HG03108 (cell line): ENCODE results near the gene VAMP2.

Source experiments
- ATAC-seq: cut with Tn5 transposase; IDR thresholded peaks from one replicate; pipeline ENCODE4 v1.9.1; 2021; ENCODE audit warnings: moderate library complexity; ENCODE audit not compliant: unreplicated experiment

Gene VAMP2

DNA sequence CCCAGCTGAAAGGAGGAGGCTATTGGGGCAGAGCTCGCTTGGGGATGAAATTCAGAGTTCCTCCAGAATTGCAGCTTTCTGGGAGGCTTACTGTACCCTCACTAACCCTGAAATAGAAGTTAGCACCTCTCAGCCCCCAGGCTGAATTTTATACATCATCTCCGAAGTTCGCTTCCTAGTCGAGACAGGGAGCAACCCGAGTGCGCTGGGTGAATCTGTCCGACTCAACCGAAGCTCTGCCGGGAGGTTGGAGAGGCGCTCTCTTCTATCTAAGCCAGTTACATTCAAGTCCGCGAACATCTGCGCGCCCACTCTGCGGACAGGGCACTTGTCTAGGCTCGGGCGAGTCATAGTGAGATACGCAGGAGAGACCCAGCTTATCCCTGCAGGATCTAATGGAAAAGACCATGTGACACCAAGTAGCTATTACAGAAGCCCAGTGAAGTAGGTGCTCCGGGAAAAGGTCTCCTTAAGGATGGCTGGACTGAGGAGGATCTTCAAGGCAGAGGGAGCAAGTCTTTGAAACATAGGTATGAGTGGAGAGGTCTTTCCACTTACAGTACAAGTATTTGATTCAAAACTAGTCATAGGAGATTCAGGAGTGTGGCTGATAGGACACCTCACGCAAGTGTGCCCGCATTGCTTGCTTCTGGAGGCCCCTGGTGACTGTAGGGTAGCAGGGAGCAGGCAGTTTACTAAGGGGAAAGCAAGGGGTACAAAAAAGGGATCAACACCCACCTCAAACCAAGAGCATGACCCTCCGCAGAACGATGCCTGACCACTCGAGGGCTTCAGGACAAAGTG is 38.2 kb downstream of the VAMP2 start:
- ATAC-seq: no peak

DNA sequence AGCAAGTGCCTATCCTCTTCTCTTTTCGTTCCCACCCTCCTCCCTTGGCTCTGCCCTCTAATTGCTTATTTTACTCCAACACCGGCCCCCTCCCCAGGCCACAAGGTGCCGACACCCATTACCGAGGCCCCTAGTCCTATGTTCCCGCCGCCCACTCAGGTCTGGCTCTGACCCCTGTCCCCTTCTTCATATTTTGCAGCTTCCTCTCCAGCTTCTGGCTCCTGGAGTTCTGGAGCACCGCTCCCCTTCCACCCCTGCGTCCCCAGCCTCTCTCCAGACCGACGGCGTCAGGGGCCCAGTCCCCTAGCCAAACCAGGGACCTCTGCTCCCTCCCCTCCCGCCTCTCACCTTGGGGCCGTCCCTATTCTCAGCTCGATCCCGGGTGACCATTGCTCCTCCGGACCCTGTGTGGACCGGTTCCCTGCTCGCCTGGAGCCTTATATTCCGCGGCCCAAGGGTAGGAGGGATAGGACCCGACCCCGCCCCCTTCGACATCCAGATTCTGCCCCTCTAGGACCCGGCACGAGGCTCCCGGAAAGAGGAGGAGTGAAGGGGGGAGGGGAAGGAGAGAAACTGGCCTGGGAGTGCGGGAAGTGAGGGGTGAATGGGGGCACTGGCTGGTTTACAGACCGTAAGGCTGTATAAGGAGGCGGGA is 38.9 kb downstream of the VAMP2 start, which contains the start of gene HES7:
Gene HES7 (minus strand): TSS at position 412 of the 655 bp plus-strand sequence. CDS start 22 bp downstream, at position 390.
- no peak for ATAC-seq

DNA sequence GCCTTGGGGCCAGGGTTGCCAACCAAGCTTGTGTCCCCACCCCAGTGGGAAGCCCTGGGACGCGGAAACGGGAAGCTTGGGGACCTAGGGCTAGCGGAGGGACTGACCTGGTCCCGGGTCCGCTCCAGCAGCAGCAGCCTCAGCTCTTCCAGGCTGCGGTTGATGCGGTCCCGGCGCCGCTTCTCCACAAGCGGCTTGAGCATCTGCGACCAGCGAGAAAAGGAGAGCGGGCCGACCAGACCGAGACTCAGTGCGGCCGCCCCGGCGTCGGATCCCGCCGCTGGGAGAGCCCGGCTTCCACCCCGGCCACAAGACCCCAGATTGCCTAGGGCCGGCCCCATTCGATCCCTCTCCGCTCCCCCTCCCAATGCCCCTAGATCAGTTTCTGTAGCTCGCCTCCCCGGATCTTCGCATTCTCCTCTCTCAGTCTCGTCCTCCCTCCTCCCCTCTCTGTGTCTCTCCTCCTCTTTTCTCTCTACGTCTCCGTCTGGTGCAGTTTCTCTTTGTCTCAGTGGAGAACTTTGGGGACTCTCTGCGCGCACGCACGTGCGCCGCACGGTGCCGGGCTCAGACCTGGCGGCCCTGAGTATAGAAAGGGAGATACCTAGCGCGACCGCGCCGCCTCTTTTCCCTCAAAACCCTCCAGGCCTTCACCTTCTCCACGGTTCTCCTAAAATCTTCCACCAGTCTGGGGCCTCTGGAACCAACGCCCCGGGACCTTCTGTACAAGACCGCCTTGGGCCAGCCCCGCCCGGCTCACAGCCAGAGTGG is 39.6 kb downstream of the VAMP2 start:
- no peak for ATAC-seq

DNA sequence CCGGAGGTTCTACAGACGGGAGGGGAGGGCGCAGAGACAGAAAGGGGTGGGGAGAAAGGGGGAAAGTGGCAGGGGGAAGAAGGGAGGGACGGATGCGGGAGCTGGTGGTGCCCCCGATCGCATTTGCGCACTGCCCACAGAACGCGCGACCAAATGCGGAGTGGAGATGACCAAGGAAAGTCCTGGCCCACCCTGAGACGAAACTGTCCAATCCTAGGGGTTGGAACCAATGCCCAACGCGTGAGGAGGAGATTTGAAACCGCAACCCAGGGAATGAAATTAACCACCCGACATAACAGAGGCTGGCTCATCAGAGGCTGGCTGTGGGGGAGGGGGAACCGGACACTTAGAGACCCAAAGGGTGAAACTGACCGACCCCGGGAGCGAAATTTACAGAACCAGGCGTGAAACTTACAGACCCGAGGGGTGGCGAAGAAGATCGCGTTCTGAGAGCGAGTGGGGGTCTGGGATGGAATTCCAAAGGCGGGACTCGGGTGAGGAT is 40.3 kb downstream of the VAMP2 start:
- ATAC-seq: no peak

DNA sequence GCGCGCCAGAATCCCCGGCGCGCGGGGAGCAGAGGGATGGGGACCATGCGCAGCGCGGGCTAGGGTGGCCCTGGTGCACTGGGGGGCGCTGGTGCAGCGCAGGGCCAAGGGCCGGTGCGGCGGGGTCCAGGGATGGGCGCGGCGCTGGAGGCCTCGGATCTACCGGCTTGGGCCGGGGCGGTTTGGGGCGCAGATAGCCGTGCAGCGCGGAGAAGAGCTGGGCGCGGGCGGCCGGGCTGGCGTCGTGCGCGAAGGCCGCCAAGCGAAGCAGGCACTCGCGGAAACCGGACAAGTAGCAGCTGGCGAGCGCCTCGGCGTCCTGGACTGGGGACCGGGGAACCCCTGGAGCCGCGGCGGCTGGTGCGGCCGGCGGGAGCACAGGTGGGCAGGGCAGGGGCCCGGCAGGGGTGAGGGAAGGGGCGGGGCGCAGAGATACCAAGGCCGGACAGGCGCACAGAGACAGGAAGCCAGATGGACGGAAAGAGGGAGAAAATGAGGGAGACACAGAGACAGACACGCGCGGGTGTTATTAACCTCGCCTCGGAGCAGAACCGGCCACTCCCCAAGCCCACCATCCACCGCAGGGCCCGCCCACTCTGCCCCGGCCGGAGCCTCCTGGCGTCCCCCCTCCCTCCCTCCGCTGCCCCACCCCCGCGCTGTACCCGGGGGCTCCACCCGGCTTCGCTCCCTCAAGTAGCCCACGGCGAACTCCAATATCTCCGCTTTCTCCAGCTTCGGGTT is 40.9 kb downstream of the VAMP2 start:
- ATAC-seq: peak; percentile 29

DNA sequence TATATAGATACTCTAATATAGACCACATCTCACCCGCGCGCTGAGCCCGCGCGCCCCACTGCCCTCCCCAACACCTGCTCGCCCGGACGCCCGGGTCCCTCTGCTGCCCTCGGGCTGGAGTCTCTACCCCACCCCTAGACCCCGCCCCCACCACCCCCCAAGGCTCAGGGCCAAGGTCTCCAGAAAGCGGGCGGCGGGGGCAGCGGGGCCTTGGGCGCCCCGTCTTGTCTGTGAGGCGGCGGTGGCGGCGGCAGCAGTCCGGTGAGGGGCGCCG is 41.4 kb downstream of the VAMP2 start:
- peak; percentile 0 for ATAC-seq

DNA sequence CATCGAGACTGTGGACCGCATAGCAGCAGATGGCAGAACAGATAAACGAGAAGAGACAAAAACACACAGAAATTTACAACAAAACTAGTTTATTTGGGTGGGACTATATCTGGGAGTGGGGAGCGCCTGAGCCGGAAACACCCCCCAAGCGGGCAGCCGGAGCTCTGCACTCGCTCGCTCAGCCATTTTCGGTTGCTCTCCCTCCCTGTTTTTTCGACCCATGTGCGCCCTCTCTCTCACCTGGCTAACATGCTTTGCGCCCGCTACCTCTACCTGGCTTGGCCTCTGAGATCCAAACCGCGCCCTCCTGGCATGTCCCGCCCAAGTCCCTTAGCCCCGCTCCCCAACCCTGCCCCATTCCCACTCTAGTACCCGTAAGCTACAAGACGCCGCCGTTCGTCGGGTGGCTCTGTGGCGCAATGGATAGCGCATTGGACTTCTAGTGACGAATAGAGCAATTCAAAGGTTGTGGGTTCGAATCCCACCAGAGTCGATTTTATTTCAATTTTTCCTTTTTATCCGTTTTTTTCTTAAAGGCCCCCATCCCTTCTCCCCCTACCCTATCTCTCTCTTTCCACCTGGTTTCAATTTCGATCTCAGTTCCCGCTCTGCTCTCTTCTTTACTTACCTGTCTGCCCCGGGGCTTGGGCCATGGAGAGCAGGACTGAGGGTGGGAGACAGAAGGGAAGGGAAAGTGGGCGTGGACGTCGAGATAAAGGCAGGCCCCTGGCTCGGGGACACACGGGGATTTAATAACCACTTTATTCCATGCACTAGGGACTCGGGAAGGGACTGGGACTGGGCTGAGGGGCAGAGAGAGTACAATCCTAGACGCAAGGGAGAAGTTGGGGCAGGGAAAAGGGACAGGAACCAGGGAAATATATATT is 42.0 kb downstream of the VAMP2 start:
- no peak for ATAC-seq

DNA sequence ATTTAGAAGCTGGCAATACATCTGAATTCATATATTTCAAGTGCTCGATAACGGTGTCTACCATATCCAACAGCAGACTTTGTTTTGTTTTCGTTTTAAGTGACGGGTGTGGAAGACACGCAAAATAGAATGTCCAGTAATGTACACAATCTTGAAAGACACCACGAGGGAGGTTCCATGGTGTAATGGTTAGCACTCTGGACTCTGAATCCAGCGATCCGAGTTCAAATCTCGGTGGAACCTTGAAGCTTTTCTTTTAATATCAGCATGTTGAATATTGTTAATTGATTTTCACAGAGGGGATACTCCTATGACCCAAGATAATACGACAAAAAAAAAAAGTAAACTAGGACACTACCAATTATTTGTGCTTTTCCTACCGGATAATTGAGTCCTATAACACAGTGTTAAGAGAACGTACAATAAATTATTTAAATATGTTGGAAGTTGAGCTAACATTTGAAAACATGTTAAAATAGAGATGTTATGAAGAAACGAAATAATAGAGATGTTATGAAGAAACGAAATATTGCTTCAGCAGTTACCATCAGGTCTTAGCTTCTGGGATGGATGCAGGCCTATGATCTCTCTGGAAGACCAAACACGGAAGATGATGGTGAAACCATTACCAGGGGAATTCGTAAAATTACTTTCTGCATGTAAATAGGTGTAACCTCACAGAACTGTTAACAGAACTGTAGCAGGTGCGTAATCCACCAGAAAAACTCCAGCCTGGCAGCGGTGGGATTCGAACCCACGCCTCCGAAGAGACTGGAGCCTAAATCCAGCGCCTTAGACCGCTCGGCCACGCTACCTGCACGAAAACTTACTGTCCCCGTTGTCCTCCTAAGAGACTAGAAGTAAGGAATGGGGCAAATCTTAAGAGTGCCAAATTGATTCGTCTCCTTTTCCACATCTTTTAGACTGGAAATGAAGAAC is 42.9 kb downstream of the VAMP2 start:
- ATAC-seq: no peak

DNA sequence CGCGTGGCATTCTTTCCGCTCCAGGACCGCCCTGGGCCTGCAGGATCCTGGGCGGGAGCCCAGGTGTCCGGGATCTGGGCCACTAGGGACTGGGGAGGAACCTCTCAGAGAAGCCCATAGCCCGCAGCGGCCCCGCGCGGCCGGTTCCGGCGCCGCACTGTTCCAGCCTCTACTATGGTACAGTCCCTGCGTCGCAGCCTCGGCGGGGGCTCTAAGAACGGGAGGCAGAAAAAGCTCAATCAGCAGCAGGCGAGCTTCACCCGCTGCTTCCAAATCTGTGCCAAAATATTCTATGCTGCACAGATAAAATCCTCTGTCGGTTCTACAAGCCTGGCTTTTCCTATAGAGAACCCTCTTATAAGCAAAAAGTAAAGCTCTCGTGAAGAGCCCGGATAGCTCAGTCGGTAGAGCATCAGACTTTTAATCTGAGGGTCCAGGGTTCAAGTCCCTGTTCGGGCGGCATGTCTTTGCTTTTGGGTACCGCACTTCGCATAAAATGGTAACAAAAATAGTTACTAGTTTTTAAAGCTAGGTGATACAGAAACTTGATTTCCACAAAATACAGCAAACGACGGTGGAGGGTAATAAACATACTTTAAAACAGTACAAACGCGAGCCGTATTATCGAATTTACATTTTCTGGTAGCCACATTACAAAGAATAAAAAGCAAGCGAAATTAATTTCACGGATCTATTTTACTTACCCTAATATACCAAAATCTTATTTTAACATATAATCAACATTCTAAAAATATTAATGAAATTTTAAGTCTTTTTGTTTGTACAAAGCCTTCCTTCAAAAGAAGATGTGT is 43.8 kb downstream of the VAMP2 start:
- ATAC-seq: peak; percentile 24

DNA sequence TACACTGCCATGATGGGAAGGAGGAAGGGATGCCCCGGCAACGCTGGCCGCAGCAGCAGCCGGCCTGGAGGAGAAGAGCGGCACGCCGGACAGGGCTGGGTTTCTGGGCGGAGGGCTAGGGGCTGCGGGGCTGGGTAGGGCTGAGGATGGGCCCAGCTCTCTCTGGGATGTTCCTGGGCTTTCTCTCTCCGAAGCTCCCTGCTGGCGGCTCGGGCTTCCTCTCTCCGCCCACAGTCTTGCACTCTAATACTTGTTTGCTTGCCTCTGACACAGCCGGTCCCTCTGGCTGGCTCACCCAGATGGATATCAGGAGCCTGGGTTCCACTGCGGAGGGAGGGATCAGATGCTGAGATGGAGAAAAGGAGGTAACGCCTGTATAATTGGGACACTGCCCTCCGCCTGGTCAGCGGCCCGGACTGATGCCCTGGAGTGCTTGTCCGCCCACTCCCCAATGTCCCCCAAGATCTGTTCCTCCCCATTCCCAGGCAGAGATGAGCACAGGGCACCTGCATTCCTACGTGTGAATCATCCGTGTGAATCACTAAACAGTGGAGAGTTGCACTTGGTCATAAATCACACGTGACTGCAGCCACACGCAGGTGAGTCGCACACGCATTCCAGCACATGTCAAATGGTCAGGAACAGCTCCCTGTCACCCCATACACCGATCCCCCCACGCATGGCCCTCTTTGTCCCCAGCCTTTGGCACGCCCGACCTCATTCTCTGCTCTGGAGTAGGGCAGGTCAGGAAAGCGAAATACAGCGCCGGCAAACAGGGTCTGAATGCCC is 44.6 kb downstream of the VAMP2 start, which contains the start of gene ALOXE3:
Gene ALOXE3 (minus strand): TSS at position 535 of the 789 bp plus-strand sequence. CDS start 524 bp downstream, at position 11.
- ATAC-seq: no peak

DNA sequence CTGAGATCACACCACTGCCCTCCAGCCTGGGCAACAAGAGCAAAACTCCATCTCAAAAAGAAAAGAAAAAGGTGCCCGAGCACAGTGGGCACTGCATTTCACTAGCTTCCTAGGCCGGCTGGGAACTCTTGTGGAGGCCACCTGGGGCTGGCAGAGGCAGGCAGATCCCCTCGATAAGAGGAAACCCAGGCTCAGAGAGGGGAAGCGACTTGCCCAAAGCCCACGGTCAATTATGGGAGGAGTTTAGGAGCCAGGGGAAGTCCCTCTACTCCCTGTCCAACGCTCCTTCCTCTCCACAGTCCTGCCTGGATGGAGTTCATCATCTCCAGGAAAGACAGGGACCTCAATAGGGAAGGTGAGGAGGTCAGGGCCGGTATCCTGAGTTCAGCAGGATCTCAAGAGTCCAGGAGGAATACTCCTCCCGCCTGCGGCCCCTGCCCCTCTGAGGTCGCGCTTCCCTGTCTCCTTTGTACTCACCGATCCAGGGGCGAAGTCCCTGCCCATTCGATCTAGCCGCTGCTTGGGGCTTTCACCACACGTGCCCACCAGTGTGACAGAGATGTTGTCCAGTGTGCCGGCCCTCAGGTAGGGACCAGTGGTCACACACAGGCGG is 45.3 kb downstream of the VAMP2 start:
- no peak for ATAC-seq

DNA sequence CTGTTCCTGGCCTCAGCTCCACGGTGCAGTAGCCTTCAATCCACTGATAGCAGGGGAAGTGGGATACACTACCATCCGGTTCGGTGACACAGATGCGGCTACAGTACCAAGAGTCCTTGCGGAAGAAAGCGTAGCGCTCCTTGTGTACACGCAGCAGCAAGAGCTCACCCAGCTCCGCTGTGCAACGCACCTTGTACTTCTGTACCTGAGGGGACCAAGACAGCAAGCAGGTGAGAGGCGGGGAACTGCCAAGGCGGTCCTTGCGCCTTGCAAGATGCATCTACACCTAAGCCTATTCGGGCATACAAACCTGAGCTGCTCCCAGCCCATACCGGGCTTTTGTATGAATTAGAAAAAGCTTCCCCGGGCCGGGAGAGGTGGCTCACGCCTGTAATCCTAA is 46.0 kb downstream of the VAMP2 start:
- ATAC-seq: no peak

DNA sequence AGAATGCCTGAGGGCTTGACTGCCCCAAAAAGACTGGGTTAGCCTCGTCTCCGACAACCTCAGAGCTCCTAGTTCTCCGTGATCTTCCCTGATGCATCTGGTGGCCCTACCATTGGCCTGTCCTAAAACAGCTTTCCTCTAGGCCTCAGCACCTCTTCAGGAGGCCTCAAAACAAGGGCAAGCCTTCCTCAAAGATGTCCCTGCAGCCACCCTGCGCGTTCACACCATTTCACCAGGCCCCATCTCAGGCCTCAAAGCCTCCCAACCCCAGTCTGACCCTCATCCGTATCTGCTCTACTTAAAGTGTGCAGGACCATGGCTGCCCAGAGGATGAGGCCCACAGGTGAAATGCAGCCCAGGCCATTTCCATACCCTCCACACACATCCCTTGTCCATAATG is 51.8 kb downstream of the VAMP2 start:
- no peak for ATAC-seq

DNA sequence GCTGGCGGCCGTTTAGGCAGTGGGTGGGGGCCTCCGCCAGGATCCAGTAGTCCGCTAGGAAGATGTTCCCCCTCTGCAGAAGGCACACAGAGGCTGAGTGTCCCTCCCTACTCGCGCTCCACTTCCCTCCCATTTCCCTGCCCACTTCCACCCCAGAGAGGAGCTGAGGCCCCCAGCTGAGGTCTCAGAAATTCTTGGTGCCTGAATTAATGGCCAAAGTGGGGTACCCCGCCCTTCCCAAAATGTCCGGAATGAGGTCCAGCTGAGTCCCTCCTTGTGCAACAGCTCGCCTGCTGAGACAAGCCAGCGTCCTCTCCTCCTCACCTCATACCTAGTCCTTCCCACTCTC is 52.3 kb downstream of the VAMP2 start:
- no peak for ATAC-seq

DNA sequence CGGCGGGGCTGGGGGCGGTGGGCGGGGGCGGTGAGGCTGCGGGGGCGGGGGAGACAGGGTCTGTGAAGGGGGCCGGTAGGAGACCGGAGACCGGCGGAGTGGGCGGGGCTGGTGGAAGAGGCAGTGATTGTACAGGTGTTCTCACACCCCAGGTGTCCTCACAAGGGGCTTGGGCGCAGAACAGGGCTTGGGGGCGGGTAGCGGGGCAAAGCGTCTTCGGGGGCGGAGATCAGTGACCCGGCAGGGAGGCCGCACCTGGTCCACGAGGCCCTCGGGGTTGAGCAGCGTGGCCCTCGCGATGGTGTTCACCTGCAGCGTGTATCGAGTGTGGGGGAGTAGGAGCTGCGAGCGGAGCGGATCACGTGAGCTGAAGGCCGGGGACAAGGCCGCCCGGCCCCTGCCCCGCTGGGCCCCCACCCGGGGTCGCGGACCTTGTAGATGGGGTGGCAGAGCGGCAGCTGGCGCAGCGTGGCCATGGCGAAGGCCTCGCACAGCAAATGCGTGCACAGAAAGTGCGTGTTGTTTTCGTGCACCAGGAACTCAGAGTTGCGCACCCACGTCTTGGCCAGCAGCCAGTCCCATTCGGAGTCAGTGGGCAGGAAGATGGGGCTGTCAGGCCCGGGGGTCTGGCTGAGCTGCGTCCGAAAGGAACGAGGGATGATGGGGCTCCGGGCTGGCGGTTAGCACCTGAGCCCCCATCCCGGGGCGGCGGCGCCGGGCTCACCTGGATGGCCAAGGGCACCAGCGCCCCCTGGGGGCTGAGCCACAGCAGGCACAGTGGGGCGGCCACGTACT is 52.9 kb downstream of the VAMP2 start:
- no peak for ATAC-seq
